Medulla oblongata (tissue), 1 donor: ENCODE data around the gene MAGI2.
"Not testable (repeated sequence)": the region's sequence is repeated elsewhere in the genome, so short reads cannot be mapped to it uniquely, and the experiment has no call there.

Experiments used
- DNase-seq: peaks from one replicate; pipeline ENCODE4 v3.0.0-alpha.2; 2015; ENCODE audit errors: extremely low spot score

MAGI2 gene

GRCh38 chr7:78002715-78003114 is 1450.8 kb downstream of the MAGI2 start:
- no peak for DNase-seq

- DNase-seq, result no peak
Observed at GRCh38 chr7:78002021-78002420, 1451.4 kb downstream of the MAGI2 start.

- DNase-seq, result not testable (repeated sequence)
Observed at GRCh38 chr7:77999168-77999567, 1454.3 kb downstream of the MAGI2 start.

- DNase-seq, result no peak
Observed at GRCh38 chr7:77995717-77996116, 1457.8 kb downstream of the MAGI2 start.

GRCh38 chr7:77993838-77994237 is 1459.6 kb downstream of the MAGI2 start:
- DNase-seq, result no peak

GRCh38 chr7:77991656-77992055 is 1461.8 kb downstream of the MAGI2 start:
- DNase-seq, result no peak

- no peak for DNase-seq
Observed at GRCh38 chr7:77989981-77990566, 1463.4 kb downstream of the MAGI2 start.

GRCh38 chr7:77985974-77986339 is 1467.5 kb downstream of the MAGI2 start:
- no peak for DNase-seq

GRCh38 chr7:77985232-77985973 is 1468.1 kb downstream of the MAGI2 start:
- no peak for DNase-seq

GRCh38 chr7:77983973-77984372 is 1469.5 kb downstream of the MAGI2 start:
- no peak for DNase-seq

GRCh38 chr7:77982926-77983550 is 1470.4 kb downstream of the MAGI2 start:
- DNase-seq, result no peak

- DNase-seq, result no peak
Observed at GRCh38 chr7:77980087-77980713, 1473.3 kb downstream of the MAGI2 start.

GRCh38 chr7:77979219-77979618 is 1474.2 kb downstream of the MAGI2 start:
- DNase-seq, result no peak

GRCh38 chr7:77975672-77976480 is 1477.6 kb downstream of the MAGI2 start:
- no peak for DNase-seq

GRCh38 chr7:77971726-77972125 is 1481.7 kb downstream of the MAGI2 start:
- no peak for DNase-seq

- no peak for DNase-seq
Observed at GRCh38 chr7:77967429-77967828, 1486.0 kb downstream of the MAGI2 start.
